Cardiac ventricle fibroblast (primary cell): ENCODE data around the gene MOB1B. TPM values are rescaled to one million over a fixed set of nuclear protein-coding genes. Genes with fewer than 3 reads are reported as not detected.

ENCODE experiments used
- total RNA-seq: library from RNA; depleted of rRNA; stranded (reverse); fragments of >200 nt; gene quantifications from 2 replicates; pipeline ENCODE4 v1.2.3, GENCODE V29; 2015

The MOB1B gene
- 6.9 and 9.2 TPM in 2 replicates for total RNA-seq

DNA sequence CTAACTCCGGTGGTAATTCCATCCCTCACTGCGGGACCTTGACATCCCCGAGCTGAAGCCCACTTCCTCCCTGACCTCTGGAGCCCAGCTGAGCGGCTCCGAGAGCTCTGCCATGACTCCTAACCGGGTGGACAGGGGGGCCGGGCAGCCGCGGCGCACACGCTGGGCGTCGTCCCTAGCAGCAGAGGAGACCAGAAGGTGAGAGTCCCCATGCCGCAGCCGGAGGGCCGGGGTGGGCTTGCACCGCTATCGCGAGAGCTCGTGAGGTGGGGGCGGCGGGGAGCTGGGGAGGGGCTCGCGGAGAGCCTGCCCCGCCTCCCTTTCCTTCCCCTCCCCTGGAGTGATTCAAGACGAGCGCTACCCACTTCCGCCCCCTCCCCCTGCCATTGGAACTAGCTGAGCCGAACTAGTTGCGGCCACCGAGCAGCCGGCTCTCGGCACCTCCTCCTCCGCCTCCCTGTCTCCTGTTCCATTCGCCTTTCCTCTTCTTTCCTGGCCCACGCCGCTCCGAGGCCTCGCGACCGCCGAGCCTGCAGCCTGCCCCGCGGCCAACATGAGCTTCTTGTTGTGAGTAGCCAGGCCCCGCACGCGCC, at the start of gene MOB1B:
MOB1B (plus strand) TSS at position 386 of the 593 bp plus-strand sequence; CDS start at position 554, 168 bp downstream.

DNA sequence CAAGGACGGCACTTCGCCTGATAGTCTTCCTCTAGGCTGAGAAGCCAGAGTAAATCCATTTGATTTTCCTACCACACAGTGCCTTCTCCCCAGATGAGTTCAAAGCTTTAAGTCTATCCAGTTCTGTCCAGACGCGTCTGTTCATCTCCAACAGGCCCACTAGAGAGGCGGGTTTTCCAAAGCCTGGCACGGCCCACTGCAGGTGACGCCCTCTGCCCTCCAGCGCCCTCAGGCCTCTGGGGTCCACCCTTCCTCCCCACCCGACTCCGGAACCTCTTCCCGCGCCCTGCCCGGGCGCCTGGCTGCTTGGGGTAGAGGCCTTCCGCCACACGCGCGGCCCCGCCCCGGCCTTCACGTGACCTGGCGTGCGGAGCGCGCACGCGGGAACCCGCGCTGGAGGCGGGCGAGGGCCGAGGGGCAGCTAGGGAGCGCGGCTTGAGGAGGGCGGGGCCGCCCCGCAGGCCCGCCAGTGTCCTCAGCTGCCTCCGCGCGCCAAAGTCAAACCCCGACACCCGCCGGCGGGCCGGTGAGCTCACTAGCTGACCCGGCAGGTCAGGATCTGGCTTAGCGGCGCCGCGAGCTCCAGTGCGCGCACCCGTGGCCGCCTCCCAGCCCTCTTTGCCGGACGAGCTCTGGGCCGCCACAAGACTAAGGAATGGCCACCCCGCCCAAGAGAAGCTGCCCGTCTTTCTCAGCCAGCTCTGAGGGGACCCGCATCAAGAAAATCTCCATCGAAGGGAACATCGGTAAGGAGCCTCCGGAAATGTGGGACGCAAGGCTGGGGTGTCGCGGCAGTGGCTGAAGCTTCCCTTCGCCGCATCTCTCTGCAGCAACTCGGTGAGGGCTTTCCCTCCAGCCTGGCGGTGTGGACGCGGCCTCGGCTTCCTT, 91.3 kb downstream of the MOB1B start, which contains the start of gene DCK:
DCK (plus strand) TSS at position 469 of the 888 bp plus-strand sequence; CDS start at position 656, 187 bp downstream.

Other genes with a start within 250 kb of the MOB1B start
- gene JCHAIN, start 235.9 kb upstream of the MOB1B start, total RNA-seq: 0.10 and 0.12 TPM in 2 replicates
- gene UTP3, start 213.8 kb upstream of the MOB1B start, total RNA-seq: 14.3 and 15.7 TPM in 2 replicates
- gene RUFY3, start 180.4 kb upstream of the MOB1B start, total RNA-seq: 17.0 and 22.5 TPM in 2 replicates
- gene GRSF1, start 62.5 kb upstream of the MOB1B start, total RNA-seq: 50.8 and 61.3 TPM in 2 replicates
- gene DCK, start 91.3 kb downstream of the MOB1B start, total RNA-seq: 4.5 and 6.0 TPM in 2 replicates